Measurements from ENCODE around the gene TMEM26. TPM values are rescaled to one million over a fixed set of nuclear protein-coding genes. Genes with fewer than 3 reads are reported as not detected.

Gene TMEM26
- total and polyA plus RNA-seq, 2 experiments from 2014 or later: 1.0 to 1.9 TPM

- no peak for DNase-seq (ENCODE audit: low spot score)
- Mint-ChIP-seq H3K4me3 (no peak overlapping the region), H3K27ac (no peak overlapping the region; the same call in 1 of the 2 replicates)
Observed at GRCh38 chr10:61439058-61439609, 14.0 kb downstream of the TMEM26 start.

More at GRCh38 chr10:61439058-61439609, 14.0 kb downstream of the TMEM26 start:
- ATAC-seq: no peak
- no peaks in the 10 kb centered on the region for H3F3A ChIP-seq (replicated peaks; ENCODE audit: low read depth)
- TF ChIP-seq STAT1 (IDR thresholded peaks at IDR 0.05; ENCODE audit: unreplicated experiment) (no peak), POLR2AphosphoS5 (IDR thresholded peaks at IDR 0.05; ENCODE audit: low read depth) (no peak), ZNF114 (CRISPR knock-in tag; IDR thresholded peaks at IDR 0.05) (no peak), NANOG (IDR thresholded peaks at IDR 0.05; ENCODE audit: borderline replicate concordance) (no peak)
- TF ChIP-seq, protein P1, sequence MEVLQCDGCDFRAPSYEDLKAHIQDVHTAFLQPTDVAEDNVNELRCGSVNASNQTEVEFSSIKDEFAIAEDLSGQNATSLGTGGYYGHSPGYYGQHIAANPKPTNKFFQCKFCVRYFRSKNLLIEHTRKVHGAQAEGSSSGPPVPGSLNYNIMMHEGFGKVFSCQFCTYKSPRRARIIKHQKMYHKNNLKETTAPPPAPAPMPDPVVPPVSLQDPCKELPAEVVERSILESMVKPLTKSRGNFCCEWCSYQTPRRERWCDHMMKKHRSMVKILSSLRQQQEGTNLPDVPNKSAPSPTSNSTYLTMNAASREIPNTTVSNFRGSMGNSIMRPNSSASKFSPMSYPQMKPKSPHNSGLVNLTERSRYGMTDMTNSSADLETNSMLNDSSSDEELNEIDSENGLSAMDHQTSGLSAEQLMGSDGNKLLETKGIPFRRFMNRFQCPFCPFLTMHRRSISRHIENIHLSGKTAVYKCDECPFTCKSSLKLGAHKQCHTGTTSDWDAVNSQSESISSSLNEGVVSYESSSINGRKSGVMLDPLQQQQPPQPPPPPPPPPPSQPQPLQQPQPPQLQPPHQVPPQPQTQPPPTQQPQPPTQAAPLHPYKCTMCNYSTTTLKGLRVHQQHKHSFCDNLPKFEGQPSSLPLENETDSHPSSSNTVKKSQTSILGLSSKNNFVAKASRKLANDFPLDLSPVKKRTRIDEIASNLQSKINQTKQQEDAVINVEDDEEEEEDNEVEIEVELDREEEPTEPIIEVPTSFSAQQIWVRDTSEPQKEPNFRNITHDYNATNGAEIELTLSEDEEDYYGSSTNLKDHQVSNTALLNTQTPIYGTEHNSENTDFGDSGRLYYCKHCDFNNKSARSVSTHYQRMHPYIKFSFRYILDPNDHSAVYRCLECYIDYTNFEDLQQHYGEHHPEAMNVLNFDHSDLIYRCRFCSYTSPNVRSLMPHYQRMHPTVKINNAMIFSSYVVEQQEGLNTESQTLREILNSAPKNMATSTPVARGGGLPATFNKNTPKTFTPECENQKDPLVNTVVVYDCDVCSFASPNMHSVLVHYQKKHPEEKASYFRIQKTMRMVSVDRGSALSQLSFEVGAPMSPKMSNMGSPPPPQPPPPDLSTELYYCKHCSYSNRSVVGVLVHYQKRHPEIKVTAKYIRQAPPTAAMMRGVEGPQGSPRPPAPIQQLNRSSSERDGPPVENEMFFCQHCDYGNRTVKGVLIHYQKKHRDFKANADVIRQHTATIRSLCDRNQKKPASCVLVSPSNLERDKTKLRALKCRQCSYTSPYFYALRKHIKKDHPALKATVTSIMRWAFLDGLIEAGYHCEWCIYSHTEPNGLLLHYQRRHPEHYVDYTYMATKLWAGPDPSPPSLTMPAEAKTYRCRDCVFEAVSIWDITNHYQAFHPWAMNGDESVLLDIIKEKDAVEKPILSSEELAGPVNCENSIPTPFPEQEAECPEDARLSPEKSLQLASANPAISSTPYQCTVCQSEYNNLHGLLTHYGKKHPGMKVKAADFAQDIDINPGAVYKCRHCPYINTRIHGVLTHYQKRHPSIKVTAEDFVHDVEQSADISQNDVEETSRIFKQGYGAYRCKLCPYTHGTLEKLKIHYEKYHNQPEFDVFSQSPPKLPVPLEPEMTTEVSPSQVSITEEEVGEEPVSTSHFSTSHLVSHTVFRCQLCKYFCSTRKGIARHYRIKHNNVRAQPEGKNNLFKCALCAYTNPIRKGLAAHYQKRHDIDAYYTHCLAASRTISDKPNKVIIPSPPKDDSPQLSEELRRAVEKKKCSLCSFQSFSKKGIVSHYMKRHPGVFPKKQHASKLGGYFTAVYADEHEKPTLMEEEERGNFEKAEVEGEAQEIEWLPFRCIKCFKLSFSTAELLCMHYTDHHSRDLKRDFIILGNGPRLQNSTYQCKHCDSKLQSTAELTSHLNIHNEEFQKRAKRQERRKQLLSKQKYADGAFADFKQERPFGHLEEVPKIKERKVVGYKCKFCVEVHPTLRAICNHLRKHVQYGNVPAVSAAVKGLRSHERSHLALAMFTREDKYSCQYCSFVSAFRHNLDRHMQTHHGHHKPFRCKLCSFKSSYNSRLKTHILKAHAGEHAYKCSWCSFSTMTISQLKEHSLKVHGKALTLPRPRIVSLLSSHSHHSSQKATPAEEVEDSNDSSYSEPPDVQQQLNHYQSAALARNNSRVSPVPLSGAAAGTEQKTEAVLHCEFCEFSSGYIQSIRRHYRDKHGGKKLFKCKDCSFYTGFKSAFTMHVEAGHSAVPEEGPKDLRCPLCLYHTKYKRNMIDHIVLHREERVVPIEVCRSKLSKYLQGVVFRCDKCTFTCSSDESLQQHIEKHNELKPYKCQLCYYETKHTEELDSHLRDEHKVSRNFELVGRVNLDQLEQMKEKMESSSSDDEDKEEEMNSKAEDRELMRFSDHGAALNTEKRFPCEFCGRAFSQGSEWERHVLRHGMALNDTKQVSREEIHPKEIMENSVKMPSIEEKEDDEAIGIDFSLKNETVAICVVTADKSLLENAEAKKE (CRISPR knock-in tag; IDR thresholded peaks at IDR 0.05): no peak
- TF ChIP-seq, protein P2, sequence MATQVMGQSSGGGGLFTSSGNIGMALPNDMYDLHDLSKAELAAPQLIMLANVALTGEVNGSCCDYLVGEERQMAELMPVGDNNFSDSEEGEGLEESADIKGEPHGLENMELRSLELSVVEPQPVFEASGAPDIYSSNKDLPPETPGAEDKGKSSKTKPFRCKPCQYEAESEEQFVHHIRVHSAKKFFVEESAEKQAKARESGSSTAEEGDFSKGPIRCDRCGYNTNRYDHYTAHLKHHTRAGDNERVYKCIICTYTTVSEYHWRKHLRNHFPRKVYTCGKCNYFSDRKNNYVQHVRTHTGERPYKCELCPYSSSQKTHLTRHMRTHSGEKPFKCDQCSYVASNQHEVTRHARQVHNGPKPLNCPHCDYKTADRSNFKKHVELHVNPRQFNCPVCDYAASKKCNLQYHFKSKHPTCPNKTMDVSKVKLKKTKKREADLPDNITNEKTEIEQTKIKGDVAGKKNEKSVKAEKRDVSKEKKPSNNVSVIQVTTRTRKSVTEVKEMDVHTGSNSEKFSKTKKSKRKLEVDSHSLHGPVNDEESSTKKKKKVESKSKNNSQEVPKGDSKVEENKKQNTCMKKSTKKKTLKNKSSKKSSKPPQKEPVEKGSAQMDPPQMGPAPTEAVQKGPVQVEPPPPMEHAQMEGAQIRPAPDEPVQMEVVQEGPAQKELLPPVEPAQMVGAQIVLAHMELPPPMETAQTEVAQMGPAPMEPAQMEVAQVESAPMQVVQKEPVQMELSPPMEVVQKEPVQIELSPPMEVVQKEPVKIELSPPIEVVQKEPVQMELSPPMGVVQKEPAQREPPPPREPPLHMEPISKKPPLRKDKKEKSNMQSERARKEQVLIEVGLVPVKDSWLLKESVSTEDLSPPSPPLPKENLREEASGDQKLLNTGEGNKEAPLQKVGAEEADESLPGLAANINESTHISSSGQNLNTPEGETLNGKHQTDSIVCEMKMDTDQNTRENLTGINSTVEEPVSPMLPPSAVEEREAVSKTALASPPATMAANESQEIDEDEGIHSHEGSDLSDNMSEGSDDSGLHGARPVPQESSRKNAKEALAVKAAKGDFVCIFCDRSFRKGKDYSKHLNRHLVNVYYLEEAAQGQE (IDR thresholded peaks at IDR 0.05; ENCODE audit: unreplicated experiment): no peak
- TF ChIP-seq, protein P3, sequence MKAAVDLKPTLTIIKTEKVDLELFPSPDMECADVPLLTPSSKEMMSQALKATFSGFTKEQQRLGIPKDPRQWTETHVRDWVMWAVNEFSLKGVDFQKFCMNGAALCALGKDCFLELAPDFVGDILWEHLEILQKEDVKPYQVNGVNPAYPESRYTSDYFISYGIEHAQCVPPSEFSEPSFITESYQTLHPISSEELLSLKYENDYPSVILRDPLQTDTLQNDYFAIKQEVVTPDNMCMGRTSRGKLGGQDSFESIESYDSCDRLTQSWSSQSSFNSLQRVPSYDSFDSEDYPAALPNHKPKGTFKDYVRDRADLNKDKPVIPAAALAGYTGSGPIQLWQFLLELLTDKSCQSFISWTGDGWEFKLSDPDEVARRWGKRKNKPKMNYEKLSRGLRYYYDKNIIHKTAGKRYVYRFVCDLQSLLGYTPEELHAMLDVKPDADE (IDR thresholded peaks at IDR 0.05): no peak
- no peaks in the 10 kb centered on the region for H4K20me1 ChIP-seq (replicated peaks; ENCODE audit: insufficient read depth)
- no peaks in the 10 kb centered on the region for H3K27me3 ChIP-seq (ENCODE audit: insufficient read depth)
- no peaks in the 10 kb centered on the region for H3K36me3 ChIP-seq (ENCODE audit: insufficient read depth)
- Mint-ChIP-seq H3K36me3 (ENCODE audit: low read depth) (no peaks in the 10 kb centered on the region), H3K27me3 (ENCODE audit: insufficient read depth, low read depth, poor library complexity) (no peaks in the 10 kb centered on the region), H3K9me3 (no peaks in the 10 kb centered on the region), H3K4me1 (peaks cover 9% of the 10 kb centered on the region; the same call in 2 of the 3 replicates)
- H2AFZ ChIP-seq: no peak overlapping the region
- H3K4me2 ChIP-seq: no peak overlapping the region
- H3K4me1 ChIP-seq (ENCODE audit: insufficient read depth): no peaks in the 10 kb centered on the region; the same call in 1 of the 2 replicates
- H3K27ac ChIP-seq (ENCODE audit: low read depth): no peak overlapping the region
- H3K4me3 ChIP-seq: no peak overlapping the region
- H3K9me2 ChIP-seq (ENCODE audit: insufficient read depth): no peaks in the 10 kb centered on the region
- H3K79me2 ChIP-seq (replicated peaks; ENCODE audit: insufficient read depth): no peaks in the 10 kb centered on the region

Measured in GM23338 (cell line).